Measurements from ENCODE around the gene C1QTNF2. TPM values are rescaled to one million over a fixed set of nuclear protein-coding genes. Genes with fewer than 3 reads are reported as not detected.
A peak's percentile ranks its signal among the peaks of the same experiment; 100 is the strongest.

Gene C1QTNF2
- total RNA-seq, 1 donor from 2014 or later: 1.0 TPM

DNA sequence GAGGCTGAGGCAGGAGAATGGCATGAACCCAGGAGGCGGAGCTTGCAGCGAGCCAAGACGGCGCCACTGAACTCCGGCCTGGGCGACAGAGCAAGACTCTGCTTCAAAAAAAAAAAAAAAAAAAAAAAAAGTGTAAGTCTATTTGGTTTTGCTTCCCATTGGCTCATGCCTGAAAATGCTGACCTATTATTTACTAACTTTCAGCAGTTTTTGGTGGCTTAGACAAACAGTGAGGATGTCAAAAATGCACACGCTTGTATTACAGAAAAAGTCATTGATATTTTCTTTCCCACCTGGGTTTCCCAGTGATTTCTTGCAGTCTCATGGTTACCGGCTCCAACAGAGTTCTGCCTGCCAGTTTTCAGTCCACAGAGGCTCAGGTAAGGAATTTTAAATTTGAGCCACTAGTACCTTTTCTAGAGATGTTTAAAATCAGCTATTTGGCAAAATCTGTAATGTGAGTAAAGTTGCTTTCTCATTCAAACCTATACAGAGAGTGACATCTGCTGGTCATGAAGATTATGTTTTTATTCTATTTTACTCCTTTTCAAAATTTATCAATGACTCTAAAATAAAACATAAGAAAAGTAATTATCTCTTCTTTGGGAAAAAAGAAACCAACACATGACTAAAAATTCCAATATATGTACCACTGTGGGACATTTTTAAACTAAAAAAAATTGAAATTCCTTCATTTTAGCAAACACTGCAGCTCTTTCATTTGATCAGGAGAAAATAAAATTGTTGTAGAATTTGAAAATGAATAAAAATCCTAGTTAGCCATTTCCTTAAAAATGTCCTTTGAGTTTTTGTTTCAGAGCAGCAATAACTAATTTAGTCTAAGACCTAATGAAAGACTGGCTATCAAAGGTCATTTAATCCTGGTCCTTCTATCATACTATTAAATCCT lies 20.6 kb upstream of the C1QTNF2 start:
- H3K36me3 Mint-ChIP-seq (ENCODE audit: unreplicated experiment): peaks cover 20% of the 10 kb centered on the region
- H3K4me1 Mint-ChIP-seq (ENCODE audit: low read depth, unreplicated experiment): peaks cover 7% of the 10 kb centered on the region
- no peak for DNase-seq
- H3K27me3 Mint-ChIP-seq (ENCODE audit: unreplicated experiment): no peaks in the 10 kb centered on the region
- no peak overlapping the region for H3K27ac Mint-ChIP-seq (ENCODE audit: unreplicated experiment)
- peaks cover 4% of the 10 kb centered on the region for H3K9me3 Mint-ChIP-seq (ENCODE audit: unreplicated experiment)
- TF ChIP-seq, protein P1, sequence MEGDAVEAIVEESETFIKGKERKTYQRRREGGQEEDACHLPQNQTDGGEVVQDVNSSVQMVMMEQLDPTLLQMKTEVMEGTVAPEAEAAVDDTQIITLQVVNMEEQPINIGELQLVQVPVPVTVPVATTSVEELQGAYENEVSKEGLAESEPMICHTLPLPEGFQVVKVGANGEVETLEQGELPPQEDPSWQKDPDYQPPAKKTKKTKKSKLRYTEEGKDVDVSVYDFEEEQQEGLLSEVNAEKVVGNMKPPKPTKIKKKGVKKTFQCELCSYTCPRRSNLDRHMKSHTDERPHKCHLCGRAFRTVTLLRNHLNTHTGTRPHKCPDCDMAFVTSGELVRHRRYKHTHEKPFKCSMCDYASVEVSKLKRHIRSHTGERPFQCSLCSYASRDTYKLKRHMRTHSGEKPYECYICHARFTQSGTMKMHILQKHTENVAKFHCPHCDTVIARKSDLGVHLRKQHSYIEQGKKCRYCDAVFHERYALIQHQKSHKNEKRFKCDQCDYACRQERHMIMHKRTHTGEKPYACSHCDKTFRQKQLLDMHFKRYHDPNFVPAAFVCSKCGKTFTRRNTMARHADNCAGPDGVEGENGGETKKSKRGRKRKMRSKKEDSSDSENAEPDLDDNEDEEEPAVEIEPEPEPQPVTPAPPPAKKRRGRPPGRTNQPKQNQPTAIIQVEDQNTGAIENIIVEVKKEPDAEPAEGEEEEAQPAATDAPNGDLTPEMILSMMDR (IDR thresholded peaks at IDR 0.05; ENCODE audit: partially characterized antibody, unreplicated experiment): peak; percentile 44
- H3K4me3 Mint-ChIP-seq (ENCODE audit: unreplicated experiment): no peak overlapping the region

DNA sequence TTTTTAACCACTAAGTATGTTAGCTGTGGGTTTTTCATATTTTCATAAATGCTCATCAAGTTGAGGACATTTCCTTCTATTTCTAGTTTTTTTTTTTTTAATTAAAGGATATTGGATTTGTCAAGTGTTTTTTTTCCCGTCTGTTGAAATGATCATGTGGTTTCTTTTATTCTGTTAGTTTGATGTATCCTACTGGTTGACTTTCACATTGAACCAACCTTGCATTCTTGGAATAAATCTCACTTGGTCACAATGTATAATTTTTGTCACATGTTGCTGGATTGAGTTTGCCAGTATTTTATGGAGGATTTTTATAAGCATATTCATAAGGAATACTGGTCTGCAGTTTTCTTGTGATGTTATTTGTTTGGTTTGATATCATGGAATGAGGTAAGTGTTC lies 17.0 kb upstream of the C1QTNF2 start:
- H3K27ac Mint-ChIP-seq (ENCODE audit: unreplicated experiment): no peak overlapping the region

DNA sequence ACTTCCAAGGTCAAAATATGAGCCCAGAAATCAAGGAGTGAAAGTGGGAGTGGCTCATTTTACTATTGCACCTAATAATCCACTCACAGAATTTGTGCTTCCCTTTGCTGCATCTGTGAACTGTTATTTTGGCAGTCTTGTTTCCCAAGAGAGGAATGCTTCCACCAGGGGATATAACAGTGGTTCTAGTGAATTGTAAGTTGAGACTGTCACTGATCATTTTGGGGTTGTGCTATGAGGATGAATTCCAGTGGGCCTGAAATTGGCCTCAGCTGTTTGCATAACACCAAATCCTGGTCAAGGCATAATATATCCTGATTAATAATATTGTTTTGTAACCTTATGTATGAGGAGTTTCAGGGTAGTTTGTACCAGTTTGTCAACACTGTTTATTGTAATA lies 15.1 kb upstream of the C1QTNF2 start:
- Mint-ChIP-seq H3K27ac (ENCODE audit: unreplicated experiment) (no peak overlapping the region), H3K9me3 (ENCODE audit: unreplicated experiment) (peaks cover 4% of the 10 kb centered on the region), H3K4me3 (ENCODE audit: unreplicated experiment) (no peak overlapping the region), H3K36me3 (ENCODE audit: unreplicated experiment) (peaks cover 20% of the 10 kb centered on the region), H3K27me3 (ENCODE audit: unreplicated experiment) (no peaks in the 10 kb centered on the region), H3K4me1 (ENCODE audit: low read depth, unreplicated experiment) (peaks cover 12% of the 10 kb centered on the region)
- no peak for DNase-seq
- TF ChIP-seq, protein P1 (IDR thresholded peaks at IDR 0.05; ENCODE audit: partially characterized antibody, unreplicated experiment): no peak

More for the DNA sequence above, 17.0 kb upstream of the C1QTNF2 start:
- Mint-ChIP-seq H3K9me3 (ENCODE audit: unreplicated experiment) (peaks cover 4% of the 10 kb centered on the region), H3K4me1 (ENCODE audit: low read depth, unreplicated experiment) (peaks cover 5% of the 10 kb centered on the region), H3K36me3 (ENCODE audit: unreplicated experiment) (peaks cover 20% of the 10 kb centered on the region), H3K4me3 (ENCODE audit: unreplicated experiment) (no peak overlapping the region), H3K27me3 (ENCODE audit: unreplicated experiment) (no peaks in the 10 kb centered on the region)
- DNase-seq: no peak
- TF ChIP-seq, protein P1 (IDR thresholded peaks at IDR 0.05; ENCODE audit: partially characterized antibody, unreplicated experiment): no peak

DNA sequence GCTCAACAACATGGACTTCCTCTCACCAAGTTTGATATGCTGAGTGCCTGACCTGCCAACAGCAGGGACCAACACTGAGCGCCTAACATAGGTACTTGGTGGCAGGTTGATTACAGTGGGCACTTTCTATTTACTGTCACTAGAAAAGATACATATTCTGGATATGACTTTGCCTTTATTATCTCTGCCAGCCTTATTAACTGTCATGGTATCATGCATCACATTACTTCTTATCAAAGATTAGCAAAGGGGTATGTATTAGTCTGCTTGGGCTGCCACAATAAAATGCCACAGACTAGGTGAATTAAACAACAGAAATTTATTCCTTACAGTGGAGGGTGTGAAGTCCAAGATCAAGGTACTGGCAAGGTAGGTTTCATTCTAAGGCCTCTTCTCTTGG lies 14.3 kb upstream of the C1QTNF2 start:
- Mint-ChIP-seq H3K27me3 (ENCODE audit: unreplicated experiment) (no peaks in the 10 kb centered on the region), H3K27ac (ENCODE audit: unreplicated experiment) (no peak overlapping the region), H3K4me1 (ENCODE audit: low read depth, unreplicated experiment) (peaks cover 12% of the 10 kb centered on the region), H3K4me3 (ENCODE audit: unreplicated experiment) (no peak overlapping the region), H3K9me3 (ENCODE audit: unreplicated experiment) (peaks cover 4% of the 10 kb centered on the region), H3K36me3 (ENCODE audit: unreplicated experiment) (peaks cover 20% of the 10 kb centered on the region)
- TF ChIP-seq, protein P1 (IDR thresholded peaks at IDR 0.05; ENCODE audit: partially characterized antibody, unreplicated experiment): no peak
- DNase-seq: no peak

DNA sequence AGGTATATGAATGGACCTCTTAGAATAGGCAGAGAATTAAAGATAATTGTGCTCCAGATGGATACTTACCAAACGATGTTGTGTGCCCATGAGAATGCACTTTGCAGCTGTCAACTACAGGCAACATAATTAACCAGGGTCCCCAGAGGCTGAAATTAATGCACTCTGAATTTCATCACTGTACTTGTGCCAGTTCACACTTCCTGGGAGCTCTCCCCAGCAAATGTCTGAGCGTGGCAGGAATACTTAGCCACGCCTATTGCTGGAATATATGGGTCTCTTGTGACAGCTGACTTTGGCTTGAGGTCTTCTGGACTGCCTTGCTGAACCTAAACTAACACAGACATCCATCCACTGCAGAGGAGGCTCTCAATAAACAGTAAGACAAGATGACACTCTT lies 11.9 kb upstream of the C1QTNF2 start:
- H3K36me3 Mint-ChIP-seq (ENCODE audit: unreplicated experiment): peaks cover 5% of the 10 kb centered on the region
- TF ChIP-seq, protein P1 (IDR thresholded peaks at IDR 0.05; ENCODE audit: partially characterized antibody, unreplicated experiment): no peak
- H3K9me3 Mint-ChIP-seq (ENCODE audit: unreplicated experiment): no peaks in the 10 kb centered on the region
- no peak overlapping the region for H3K27ac Mint-ChIP-seq (ENCODE audit: unreplicated experiment)
- peaks cover 12% of the 10 kb centered on the region for H3K4me1 Mint-ChIP-seq (ENCODE audit: low read depth, unreplicated experiment)
- H3K27me3 Mint-ChIP-seq (ENCODE audit: unreplicated experiment): no peaks in the 10 kb centered on the region
- no peak for DNase-seq
- no peak overlapping the region for H3K4me3 Mint-ChIP-seq (ENCODE audit: unreplicated experiment)
